Measurements from ENCODE around the gene FDXR. TPM values are rescaled to one million over a fixed set of nuclear protein-coding genes. Genes with fewer than 3 reads are reported as not detected.

FDXR gene
- total RNA-seq, 1 experiment from 2014 or later = 39.7 TPM

DNA sequence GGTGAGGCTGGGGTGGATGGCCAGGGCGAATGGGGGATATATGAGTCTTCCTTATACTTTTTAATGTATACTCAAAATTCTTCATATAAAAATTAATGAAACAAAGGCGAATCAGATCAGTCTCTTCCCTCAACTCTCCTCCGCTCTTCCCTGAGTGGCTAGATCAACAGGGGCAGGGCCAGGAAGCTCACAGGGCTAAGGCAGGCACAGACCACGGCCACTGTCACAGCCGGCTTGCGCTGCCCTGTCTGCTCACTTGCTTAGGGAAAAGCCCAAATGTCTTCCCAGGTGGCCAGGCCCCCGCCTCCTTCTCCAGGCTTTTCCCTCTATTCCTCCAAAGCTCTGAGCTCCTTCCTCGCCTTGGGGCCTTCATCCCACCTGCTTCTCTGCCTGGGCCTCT lies 19.1 kb downstream of the FDXR start:
- H3K18ac ChIP-seq (ENCODE audit: insufficient read length, low read depth, low read length) = no peak overlapping the region
- H4K8ac ChIP-seq (replicated peaks; ENCODE audit: insufficient read length, low read depth, low read length) = no peak overlapping the region
- H4K91ac ChIP-seq (ENCODE audit: insufficient read length, low read depth, low read length) = no peak overlapping the region
- no peaks in the 10 kb centered on the region for H3K79me1 ChIP-seq (ENCODE audit: insufficient read depth, low read depth, low read length, poor library complexity, severe bottlenecking)
- H3K9ac ChIP-seq (ENCODE audit: extremely low read depth, insufficient read length, low read length) = no peak overlapping the region
- Mint-ChIP-seq H3K4me1 (peaks cover 8 to 11% of the 10 kb centered on the region in 2 experiments), H3K4me3 (0 out of 5 replicates have a peak overlapping the region, but pooled peaks of 1 of the 2 experiments have one; percentile 82), H3K27me3 (ENCODE audit: low read depth) (peaks cover 94% of the 10 kb centered on the region), H3K36me3 (ENCODE audit: insufficient read depth in 1 of 3, low read depth in 3 of 3) (no peaks in the 10 kb centered on the region), H3K27ac (no peak overlapping the region), H3K9me3 (no peaks in the 10 kb centered on the region)
- H2BK5ac ChIP-seq (ENCODE audit: insufficient read length, low read length) = no peak overlapping the region
- no peak overlapping the region for H2BK20ac ChIP-seq (ENCODE audit: low read depth, low read length, poor library complexity, severe bottlenecking)
- H3K27me3 ChIP-seq (ENCODE audit: insufficient read depth, low read length) = peaks cover 47% of the 10 kb centered on the region
- no CpG with 5 or more reads among the region's 8 CpGs for WGBS (ENCODE audit: extremely low coverage, insufficient read length, low lambda C conversion rate)
- H3K4me2 ChIP-seq (ENCODE audit: insufficient read depth, insufficient read length, low read length) = no peak overlapping the region
- no peak overlapping the region for H3T11ph ChIP-seq (ENCODE audit: low read length)
- H2AFZ ChIP-seq (ENCODE audit: low read length) = no peak overlapping the region
- no peaks in the 10 kb centered on the region for H3K9me3 ChIP-seq (ENCODE audit: control insufficient read depth, low read depth, low read length)
- no peak overlapping the region for H3K23ac ChIP-seq (ENCODE audit: insufficient read length, low read depth, low read length)
- H3K14ac ChIP-seq (ENCODE audit: insufficient read depth, low read length) = no peak overlapping the region
- TF ChIP-seq, protein P1, sequence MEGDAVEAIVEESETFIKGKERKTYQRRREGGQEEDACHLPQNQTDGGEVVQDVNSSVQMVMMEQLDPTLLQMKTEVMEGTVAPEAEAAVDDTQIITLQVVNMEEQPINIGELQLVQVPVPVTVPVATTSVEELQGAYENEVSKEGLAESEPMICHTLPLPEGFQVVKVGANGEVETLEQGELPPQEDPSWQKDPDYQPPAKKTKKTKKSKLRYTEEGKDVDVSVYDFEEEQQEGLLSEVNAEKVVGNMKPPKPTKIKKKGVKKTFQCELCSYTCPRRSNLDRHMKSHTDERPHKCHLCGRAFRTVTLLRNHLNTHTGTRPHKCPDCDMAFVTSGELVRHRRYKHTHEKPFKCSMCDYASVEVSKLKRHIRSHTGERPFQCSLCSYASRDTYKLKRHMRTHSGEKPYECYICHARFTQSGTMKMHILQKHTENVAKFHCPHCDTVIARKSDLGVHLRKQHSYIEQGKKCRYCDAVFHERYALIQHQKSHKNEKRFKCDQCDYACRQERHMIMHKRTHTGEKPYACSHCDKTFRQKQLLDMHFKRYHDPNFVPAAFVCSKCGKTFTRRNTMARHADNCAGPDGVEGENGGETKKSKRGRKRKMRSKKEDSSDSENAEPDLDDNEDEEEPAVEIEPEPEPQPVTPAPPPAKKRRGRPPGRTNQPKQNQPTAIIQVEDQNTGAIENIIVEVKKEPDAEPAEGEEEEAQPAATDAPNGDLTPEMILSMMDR (conservative IDR thresholded peaks at IDR 0.05) = no peak
- no peaks in the 10 kb centered on the region for H3K79me2 ChIP-seq (ENCODE audit: insufficient read depth, low read length)
- H3K4ac ChIP-seq (ENCODE audit: low read depth, low read length) = no peak overlapping the region
- H3K27ac ChIP-seq (ENCODE audit: insufficient read length, low read depth, low read length) = no peak overlapping the region
- no peak overlapping the region for H2BK12ac ChIP-seq (ENCODE audit: insufficient read length, low read depth, low read length)
- no peaks in the 10 kb centered on the region for H3K4me1 ChIP-seq (ENCODE audit: insufficient read depth, low read length)
- no peak overlapping the region for H3K56ac ChIP-seq (ENCODE audit: insufficient read length, low read depth, low read length)
- no peaks in the 10 kb centered on the region for H4K20me1 ChIP-seq (ENCODE audit: control insufficient read depth, insufficient read depth, insufficient read length)
- DNase-seq = no peak
- H4K5ac ChIP-seq (ENCODE audit: insufficient read length, low read depth, low read length) = no peak overlapping the region
- no peak overlapping the region for H2BK120ac ChIP-seq (ENCODE audit: low read depth, low read length, poor library complexity, severe bottlenecking)
- H2BK15ac ChIP-seq (ENCODE audit: low read depth, low read length) = no peak overlapping the region
- H3K23me2 ChIP-seq (ENCODE audit: insufficient read length, low read depth, low read length, poor library complexity, severe bottlenecking) = peaks cover 9% of the 10 kb centered on the region
- no peak overlapping the region for H2AK5ac ChIP-seq (ENCODE audit: insufficient read length, low read length)

Measured in H9 (cell line).